CD4-positive, alpha-beta T cell treated with Interleukin-17A for 1 hour (primary cell): ENCODE results near the gene ACOD1.
A peak's percentile ranks its signal among the peaks of the same experiment; 100 is the strongest.
"Not testable (repeated sequence)": the region's sequence is repeated elsewhere in the genome, so short reads cannot be mapped to it uniquely, and the experiment has no call there.

Source experiments
- DNase-seq: peaks from one replicate; pipeline ENCODE4 v3.0.0-alpha.2; 2020

ACOD1 gene

DNA sequence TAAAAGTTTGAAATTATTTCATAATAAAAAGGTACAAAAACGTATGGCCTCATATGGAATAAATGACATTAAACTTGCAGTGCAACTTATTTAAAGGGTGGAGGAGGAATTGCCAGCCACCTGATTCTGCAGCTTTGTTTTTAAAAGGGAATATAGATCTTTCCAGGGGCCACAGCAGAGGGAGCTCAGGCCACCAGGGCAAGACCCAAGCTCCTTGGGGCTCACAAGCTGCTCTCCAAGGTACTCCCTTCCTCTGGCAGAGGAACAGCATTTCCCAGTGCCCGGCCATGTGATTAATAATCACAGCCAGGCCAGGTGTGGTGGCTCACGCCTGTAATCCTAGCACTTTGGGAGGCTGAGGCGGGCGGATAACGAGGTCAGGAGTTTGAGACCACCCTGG lies 6.2 kb downstream of the ACOD1 start:
- no peak for DNase-seq

DNA sequence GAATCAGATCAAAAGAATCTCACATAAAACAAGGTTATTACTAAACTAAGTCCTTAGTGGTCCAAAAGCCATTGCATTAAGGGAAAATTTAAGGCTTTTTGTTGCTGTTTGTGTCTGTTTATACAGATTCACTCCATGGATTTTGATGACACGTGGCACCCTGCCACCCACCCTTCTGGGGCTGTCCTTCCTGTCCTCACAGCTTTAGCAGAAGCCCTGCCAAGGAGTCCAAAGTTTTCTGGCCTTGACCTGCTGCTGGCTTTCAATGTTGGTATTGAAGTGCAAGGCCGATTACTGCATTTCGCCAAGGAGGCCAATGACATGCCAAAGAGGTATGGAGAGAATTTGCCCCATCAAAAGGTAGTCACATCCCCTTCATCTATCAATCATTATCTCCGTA lies 6.9 kb downstream of the ACOD1 start:
- DNase-seq, result no peak

DNA sequence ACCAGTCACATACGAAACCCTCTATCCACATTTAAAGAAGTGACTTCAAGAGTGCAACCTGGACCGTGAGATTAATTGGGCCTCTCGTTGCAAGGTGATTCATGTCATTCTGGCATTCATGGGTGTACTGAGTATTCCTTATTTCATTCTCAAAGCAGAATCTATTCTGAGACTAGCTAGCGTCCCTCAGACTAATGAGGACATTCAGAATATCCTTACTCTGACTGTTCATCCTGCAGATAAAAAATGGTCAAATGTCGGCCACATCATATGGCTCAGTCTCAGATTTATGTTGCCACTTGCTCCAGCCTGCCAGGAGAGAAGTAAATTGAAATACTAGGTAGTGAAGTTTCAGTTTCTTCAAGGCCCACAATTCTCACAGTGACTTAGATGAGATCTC lies 7.3 kb downstream of the ACOD1 start:
- DNase-seq, result no peak

DNA sequence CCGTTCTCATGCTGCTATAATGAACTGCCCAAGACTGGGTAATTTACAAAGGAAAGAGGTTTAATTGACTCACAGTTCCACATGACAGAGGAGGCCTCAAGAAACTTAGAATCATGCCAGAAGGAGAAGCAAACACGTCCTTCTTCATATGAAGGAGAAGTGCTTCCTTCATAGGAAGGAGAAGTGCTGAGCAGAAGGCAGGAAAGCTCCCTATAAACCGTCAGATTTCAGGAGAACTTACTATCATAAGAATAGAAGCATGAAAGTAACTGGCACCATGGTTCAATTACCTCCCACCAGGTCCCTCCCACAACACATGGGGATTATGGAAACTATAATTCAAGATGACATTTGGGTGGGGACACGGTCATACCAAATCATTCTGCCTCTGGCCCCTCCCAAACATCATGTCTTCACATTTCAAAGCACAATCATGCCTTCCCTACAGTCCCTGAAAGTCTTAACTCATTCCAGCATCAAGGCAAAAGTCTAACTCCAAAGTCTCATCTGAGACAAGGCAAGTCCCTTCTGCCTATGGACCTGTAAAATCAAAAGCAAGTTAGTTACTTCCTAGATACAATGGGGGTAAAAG lies 10.6 kb downstream of the ACOD1 start:
- DNase-seq, result no peak

DNA sequence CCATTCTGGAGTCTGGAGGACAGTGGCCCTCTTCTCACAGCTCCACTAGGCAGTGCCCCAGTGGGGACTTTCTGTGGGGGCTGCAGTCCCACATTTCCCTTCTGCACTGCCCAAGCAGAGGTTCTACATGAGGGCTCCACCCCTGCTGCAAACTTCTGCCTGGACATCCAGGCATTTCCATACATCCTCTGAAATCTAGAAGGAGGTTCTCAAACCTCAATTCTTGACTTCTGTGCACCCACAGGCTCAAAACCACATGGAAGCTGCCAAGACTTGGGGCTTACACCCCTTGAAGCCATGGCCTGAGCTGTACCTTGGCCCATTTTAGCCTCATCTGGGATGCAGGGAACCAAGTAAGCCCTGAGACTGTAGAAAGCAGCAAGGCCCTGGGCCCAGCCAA lies 11.4 kb downstream of the ACOD1 start:
- DNase-seq, result not testable (repeated sequence)

DNA sequence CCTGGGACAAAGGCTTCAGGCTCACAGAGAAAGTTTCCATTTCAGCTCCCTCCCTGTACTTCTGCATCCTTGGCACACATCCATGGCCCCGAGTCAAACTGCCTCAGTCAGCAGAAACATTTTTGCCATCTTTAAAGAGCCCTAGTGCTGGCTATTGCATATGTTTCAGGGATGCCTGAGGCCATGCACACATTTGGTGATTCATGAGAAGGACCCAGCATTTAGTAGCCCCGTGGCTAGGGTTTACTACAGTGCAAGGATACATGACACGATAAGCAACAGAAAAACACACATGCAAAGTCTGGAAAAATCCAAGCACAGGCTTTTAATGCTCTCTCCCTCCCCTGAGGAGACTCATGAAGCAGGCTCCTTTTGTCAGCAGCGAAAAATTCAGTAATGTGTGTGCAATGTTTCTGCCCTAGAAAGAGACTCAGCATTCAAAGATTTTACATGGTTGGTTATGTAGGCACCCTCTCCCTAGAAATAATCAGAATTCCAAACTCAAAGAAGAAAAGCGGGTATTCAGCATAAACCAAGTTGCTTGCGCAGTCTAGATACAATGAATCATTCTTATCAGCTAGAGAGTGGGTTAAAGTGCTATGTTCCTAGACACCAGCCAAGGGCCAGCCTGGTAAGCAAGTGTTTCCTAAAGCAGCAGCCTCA lies 17.6 kb downstream of the ACOD1 start:
- no peak for DNase-seq

DNA sequence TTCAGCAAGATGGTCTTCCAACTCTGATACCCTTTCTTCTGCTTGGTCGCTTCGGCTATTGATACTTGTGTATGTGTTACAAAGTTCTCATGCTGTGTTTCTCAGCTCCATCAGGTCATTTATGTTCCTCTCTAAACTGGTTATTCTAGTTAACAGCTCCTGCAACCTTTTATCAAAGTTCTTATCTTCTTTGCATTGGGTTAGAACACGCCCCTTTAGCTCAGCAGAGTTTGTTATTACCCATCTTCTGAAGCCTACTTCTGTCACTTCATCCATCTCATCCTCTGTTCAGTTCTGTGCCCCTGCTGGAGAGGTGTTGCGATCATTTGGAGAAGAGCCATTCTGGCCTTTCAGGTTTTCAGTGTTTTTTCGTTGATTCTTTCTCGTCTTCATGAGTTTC lies 18.7 kb downstream of the ACOD1 start:
- DNase-seq, result no peak

DNA sequence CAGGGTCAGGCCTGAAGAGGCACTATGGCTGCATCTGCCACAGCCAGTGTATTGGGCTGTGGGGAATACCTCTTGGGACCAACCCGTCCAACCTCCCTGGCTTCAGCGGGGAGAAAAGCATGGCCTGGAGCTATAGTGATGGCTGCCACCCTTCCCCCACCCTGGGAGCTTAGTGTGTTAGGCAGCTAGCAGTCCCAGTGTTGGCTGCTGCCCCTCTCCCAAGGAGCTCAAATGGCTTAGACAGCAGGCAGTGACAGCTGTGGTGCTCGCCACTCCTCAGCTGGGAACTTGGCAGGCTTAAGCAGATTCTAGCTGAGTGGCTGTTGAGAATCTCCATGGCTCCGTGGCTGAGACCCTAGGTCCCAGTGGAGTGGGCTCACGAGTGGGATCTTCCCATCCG lies 19.7 kb downstream of the ACOD1 start:
- DNase-seq, result no peak

DNA sequence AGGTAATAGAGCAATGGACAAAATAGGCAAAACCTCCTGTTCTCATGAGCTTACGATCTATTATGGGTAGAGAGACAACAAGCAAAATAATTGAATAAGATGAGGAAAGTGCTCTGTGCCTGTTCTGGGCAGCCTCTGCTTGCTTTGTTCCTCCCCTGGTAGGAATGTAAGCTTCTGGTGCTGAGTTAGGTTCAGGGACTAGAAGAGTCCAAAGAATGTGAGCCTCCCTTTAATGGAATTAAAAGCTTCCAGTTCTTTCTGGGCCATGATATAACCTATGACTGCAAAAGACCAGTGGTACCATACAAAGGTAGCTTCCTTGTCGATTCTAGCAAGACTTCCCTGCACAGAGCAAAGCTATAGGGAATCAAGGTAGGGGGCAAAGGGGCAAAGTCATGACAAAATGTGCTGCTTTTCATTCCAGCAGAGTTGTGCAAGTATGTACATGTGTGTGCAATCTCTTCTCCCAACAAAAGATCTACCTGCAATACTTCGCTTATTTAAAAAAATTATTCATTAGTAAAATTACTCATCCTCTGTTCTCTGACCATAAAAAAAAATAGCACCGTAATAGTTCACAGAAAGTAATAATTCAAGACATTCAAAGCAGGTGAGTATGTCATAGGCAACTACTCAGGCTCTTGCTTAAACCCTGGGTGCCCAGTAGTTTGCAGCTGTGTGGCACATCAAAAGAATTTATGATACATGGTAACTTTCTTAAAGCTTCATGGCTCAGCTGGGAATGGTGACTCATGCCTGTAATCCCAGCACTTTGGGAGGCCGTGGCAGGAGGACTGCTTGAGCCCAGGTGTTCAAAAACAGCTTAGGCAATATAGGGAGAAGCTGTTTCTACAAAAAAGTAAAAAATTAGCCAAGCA lies 21.4 kb downstream of the ACOD1 start:
- DNase-seq, result no peak

DNA sequence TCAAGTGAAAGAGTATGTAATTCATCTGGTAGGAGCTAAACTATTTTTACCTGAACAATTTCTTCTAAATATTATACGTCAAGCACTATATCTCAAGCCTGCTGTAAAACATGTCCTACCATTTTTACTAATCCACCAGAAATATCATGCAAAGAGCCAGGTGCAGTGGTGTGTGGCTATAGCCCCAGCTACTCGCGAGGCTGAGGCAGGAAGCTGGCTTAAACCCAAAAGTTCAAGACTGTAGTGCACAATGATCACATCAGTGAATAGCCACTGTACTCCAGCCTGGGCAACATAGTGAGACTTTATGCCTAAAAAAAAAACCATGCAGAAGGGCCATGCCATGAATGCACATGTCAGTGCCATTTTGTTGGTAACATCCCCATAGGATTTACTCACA lies 22.9 kb downstream of the ACOD1 start:
- DNase-seq, result no peak

DNA sequence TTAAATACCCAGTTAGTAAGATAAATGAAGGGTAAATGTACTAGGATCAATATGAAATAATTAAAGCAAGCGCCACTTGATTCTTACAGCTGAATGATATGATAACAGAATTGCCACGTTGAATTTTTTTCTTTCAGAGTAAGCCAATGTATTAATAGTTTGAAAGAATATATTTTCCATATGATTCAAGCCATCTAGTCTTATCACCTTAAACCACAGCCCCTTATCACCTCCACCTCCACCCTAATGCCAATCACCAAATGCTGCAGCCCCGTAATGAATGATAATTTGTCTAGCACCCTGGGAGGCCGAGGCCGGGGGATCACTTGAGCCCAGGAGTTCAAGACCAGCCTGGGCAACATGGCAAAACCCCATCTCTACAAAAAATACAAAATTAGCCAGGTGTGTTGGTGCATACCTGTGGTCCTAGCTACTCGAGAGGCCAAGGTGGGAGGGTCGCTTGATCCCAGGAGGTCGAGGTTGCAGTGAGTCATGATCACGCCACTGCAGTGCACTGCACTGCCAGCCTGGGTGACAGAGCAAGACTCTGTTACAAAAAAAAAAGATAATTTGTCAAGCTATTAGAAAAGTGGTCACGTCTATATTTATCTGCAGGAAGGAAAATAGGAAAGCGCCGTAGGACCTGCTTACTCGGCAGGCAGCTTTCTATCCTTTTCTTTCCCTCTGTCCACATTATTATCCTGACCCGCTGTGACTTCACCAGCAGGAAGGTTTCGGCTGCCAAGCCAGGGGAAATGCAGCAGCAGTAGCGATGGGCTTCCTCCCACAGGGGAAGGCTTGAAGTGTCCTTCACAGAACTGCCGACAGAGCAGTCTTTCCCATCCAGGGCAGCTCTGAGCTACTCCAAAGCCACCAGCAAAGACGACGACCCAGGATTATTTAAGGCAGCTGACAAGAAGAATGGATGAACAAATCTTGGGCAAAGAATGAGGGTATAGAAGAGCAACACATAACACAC lies 23.8 kb downstream of the ACOD1 start:
- DNase-seq, result no peak

DNA sequence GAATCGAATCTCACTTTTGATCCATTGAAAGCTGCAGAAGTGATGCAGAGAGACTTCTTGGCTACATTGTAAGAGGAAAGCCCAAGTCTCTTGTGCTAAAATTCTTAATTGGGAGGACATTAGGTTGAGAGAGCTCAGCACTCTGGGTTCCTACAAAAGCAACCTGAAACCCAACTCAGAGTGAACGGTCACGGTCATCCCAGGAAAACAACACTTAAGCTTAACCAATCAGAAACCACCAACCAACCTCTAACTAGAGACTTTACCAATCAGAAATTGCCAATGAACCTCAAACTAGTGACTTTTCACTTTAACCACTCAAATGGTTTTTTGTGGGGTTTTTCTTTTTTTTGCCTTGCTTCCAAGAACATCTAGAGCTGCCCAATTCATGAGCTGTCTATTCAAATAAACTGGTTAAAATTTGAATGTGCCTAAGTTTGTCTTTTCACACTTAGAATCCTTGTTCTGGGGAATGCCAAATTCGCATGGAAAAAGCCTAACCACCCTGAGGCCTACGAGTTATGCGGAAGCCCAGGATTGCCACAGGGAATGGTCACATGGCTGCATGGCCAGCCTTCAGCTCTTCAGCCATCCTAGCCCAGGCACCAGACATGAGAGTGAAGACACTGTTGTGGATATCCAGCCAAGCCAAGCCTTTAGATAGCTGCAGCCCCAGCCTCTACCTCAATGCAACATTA lies 25.8 kb downstream of the ACOD1 start:
- DNase-seq, result no peak

DNA sequence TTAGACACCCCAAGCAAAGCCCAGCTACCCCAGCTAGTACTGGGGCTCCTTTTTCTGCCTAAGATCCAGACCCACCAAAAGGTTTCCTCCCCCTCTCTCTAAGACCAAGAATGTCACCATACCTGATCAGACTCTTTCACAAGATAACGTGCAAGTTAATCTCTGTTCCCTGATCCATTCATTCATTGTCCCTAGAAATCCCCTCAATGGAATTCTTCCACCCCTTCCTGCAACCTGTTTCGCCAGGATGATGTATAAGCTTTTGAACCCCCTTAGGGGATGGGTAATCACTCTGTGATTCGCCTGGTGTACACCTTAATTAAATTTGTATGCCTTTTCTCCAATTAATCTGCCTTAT lies 26.3 kb downstream of the ACOD1 start:
- no peak for DNase-seq

DNA sequence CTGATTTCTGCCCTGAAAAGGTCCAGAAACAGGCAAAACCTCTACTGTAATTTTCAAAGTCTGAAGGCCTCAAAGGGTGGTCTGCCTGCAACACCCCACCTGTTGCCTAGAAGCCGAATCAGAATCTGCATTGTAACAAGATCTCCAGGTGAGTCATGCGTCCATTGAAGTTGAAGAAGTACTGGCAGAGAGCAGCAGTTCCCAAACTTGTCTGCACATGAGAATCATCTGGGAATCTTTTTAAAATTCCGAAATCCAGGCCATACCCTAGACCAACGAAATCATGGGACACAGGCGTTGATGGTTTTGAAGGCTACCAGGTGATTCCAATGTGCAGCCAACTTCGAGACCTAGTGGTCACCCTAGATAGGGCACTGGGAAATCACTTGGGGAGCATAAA lies 27.6 kb downstream of the ACOD1 start:
- no peak for DNase-seq

DNA sequence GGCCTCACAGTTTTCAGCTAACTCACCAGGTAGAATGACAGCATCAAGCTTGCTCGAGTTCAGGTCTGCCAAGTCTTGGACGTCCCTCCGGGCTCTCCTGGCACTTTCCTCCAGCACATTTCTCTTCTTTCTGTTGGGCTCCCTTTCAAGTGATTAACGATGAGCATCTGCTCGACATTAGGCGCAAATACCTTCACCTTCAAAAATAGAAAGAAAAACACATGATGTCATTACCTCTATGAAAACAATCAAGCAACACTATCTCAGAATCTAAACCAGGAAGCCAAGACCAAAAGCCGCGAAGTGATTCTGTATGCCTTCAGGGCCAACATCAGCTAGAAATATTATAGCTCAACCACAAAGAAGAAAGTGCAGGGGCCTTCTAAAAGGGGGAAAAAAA lies 28.2 kb downstream of the ACOD1 start:
- DNase-seq, result peak; percentile 44

DNA sequence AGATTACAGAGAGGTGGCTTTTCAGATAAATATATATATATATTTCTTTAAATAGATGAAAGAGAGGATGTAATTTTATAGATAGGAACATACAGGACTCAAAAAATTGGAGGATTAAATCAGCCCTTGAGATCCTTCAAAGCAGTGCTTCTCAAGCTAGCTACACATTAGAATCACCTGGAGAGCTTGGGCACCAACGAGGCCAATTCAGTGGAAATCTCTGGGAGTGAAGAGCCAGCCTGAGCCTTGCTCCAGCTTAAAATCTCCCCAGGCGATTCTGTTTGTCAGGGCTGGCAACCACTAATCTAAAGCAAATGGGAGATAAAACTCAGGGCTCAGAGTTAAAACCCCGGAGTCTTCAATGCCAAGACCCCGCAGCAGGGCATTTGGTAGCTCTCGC lies 28.6 kb downstream of the ACOD1 start:
- no peak for DNase-seq

DNA sequence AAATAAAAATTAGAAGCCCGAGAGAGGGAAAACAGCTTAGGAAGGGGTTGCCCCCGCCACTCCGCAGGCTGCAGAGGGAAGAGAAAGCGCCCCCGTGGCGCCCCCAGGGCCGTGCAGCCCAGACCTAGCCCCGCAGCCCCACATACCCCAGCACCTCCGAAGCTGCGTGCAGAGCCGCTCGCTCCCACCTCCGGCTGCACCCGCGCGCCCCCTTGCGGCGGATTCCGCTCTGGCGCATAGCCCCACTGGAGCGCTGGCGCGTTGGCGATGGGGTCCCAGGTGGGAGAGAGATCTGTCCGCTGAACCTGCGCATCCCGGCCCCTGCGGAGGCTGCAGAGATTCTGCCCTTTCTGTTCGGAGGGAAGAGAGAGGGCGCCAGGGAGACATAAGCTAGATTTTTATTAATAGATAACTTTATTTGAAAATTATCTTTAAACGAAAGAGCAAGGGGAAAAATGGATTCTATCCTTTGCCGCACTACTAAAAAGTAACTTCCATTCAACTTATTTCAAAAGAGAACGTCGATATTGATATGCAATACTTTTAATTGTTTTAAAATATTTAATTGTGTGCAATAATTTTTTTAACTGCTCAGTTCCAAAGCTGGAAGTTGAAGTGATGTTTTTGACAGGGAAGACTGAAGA lies 31.9 kb downstream of the ACOD1 start:
- peak; percentile 82 for DNase-seq

DNA sequence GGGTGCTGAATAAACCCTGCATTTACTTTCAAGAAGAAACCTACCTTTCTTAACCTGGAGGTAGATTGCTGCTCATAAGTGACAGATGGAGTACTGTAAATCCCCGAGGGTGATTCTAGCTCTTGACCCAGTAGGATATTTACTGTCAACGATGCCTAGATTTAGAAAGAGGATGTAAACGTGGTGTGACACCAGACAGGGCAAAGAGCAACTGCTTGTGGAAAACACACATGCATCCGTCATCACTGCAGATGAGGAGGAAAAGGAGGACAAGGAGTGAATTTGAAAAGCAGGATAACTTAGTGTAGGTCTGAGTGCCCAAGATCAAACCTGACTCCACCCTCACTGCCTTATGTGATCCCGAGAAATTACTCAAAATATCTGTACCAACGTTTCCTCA lies 33.8 kb downstream of the ACOD1 start:
- no peak for DNase-seq

DNA sequence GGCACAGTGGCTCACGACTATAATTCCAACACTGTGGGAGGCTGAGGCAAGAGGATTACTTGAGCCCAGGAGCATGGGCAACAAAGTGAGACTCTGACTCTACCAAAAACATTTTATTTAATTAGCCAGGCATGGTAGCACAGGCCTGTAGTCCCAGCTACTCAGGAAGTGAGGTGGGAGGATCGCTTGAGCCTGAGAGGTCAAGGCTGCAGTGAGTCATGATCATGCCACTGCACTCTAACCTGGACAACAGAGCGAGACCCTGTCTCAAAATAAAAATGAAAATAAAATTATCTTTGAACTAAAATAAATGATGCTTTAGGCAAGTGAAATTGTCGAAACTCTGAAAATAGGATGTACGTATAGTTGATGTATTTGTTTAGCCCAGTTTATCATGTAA lies 35.4 kb downstream of the ACOD1 start:
- no peak for DNase-seq

DNA sequence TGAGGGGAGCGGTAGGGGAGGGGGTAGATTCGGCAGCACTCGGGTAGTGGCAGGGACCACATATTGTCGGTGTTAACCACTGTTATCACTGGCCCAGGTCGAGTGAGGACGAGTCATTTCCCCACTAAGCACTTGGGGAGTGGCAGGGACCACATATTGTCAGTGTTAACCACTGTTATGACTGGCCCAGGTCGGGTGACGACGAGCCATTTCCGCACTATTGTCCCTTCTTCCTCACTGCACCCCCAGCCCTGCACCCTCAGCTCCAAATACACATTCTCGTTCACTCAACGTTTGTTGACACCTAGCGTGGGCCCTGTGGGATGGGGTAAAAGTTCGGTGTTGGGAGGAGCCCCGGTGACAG lies 43.1 kb downstream of the ACOD1 start:
- DNase-seq, result peak; percentile 91

DNA sequence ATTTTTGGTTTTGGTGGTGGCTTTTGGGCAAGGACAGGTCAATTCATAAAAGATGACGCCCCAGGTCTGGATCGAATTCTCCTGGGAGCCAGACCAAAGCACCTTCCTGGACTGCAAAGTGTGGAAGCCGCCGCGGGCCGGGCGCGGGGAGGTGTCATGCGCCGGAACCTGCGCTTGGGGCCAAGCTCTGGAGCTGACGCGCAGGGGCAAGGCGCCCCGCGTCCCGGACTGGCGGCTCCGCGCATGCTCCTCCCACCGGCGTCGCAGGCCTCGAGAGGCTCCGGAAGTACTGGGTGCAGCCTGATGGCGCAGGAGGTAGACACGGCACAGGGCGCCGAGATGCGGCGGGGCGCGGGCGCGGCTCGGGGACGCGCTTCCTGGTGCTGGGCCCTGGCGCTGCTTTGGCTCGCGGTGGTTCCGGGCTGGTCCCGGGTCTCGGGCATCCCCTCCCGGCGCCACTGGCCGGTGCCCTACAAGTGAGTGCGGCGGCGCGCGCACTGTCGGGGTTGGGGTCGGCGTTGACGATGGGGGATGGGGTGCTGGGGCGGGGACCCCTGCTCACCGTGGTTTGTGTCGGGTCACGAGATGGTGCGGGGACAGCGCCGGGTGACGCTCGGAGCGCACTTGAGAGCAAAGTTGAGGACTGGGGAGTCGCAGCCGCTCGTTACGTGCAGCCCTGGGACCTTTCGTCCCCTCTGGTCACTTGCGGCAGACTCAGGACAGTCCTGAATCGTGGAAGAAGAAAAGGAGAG lies 43.7 kb downstream of the ACOD1 start, which contains the start of gene CLN5:
CLN5 (plus strand) TSS at position 286 of the 752 bp plus-strand sequence; CDS start at position 304, 18 bp downstream.
- peak; percentile 96 for DNase-seq
